ENCODE results near the gene CGB1. TPM values are rescaled to one million over a fixed set of nuclear protein-coding genes. Genes with fewer than 3 reads are reported as not detected.
"Not testable (repeated sequence)": the region's sequence is repeated elsewhere in the genome, so short reads cannot be mapped to it uniquely, and the experiment has no call there.

Gene CGB1
- total and polyA plus RNA-seq, 2 donors (not counting 1 experiment from before 2014, with no cell fraction given), result not detected

- Histone ChIP-seq H3K27me3 (ENCODE audit: control insufficient read depth, insufficient read depth, low read length) (peaks cover 3% of the 10 kb centered on the region), H3K9ac (ENCODE audit: insufficient read depth, low read length) (no peak overlapping the region), H3K9me3 (ENCODE audit: control insufficient read depth, insufficient read depth, low read depth, low read length) (no peaks in the 10 kb centered on the region), H3K79me2 (ENCODE audit: control insufficient read depth, insufficient read depth, low read length) (no peaks in the 10 kb centered on the region), H3K4me1 (ENCODE audit: control insufficient read depth, extremely low read depth, insufficient read depth, low read length) (peaks cover 2% of the 10 kb centered on the region), H3K36me3 (ENCODE audit: control insufficient read depth, insufficient read depth, low read length) (peaks cover 9% of the 10 kb centered on the region), H4K20me1 (ENCODE audit: control insufficient read depth, extremely low read depth, insufficient read depth, low read length) (no peaks in the 10 kb centered on the region), H3K4me3 (replicated peaks in 1 of 4; ENCODE audit: control extremely low read depth in 1 of 4, insufficient read depth in 1 of 4, low read depth in 3 of 4, low read length in 4 of 4) (no peak overlapping the region), H3K4me2 (ENCODE audit: extremely low read depth, insufficient read depth, low read length) (no peak overlapping the region), H3K27ac (ENCODE audit: insufficient read depth, low read length) (no peak overlapping the region), H2AFZ (ENCODE audit: low read length) (no peak overlapping the region)
- TF ChIP-seq EZH2 (IDR thresholded peaks at IDR 0.05; ENCODE audit: low read length, missing control alignments) (no peak), CTCF (conservative IDR thresholded peaks at IDR 0.05 in 1 of 2, IDR thresholded peaks at IDR 0.05 in 1 of 2; ENCODE audit: low read depth in 1 of 2, low read length in 2 of 2) (no peak)
- DNase-seq (ENCODE audit: low read depth in 2 of 2), result no peak
Observed at GRCh38 chr19:49020342-49020741, 16.4 kb downstream of the CGB1 start.

GRCh38 chr19:49019242-49019932 lies 17.3 kb downstream of the CGB1 start:
- DNase-seq (ENCODE audit: low read depth in 2 of 2), result peak in 1 of 2 donors; percentile 28
- TF ChIP-seq CTCF (conservative IDR thresholded peaks at IDR 0.05 in 1 of 2, IDR thresholded peaks at IDR 0.05 in 1 of 2; ENCODE audit: low read depth in 1 of 2, low read length in 2 of 2), result peak in 1 of 2 donors; percentile 11
- TF ChIP-seq EZH2 (IDR thresholded peaks at IDR 0.05; ENCODE audit: low read length, missing control alignments), result no peak
- Histone ChIP-seq H3K4me1 (ENCODE audit: control insufficient read depth, extremely low read depth, insufficient read depth, low read length) (peaks cover 2% of the 10 kb centered on the region), H3K4me3 (replicated peaks in 1 of 4; ENCODE audit: control extremely low read depth in 1 of 4, insufficient read depth in 1 of 4, low read depth in 3 of 4, low read length in 4 of 4) (peak overlapping the region; percentile 7 to 23 (median 19)), H3K9me3 (ENCODE audit: control insufficient read depth, insufficient read depth, low read depth, low read length) (no peaks in the 10 kb centered on the region), H2AFZ (ENCODE audit: low read length) (no peak overlapping the region), H3K79me2 (ENCODE audit: control insufficient read depth, insufficient read depth, low read length) (no peaks in the 10 kb centered on the region), H3K27ac (ENCODE audit: insufficient read depth, low read length) (no peak overlapping the region), H3K36me3 (ENCODE audit: control insufficient read depth, insufficient read depth, low read length) (peaks cover 10% of the 10 kb centered on the region), H3K9ac (ENCODE audit: insufficient read depth, low read length) (no peak overlapping the region), H4K20me1 (ENCODE audit: control insufficient read depth, extremely low read depth, insufficient read depth, low read length) (no peaks in the 10 kb centered on the region), H3K4me2 (ENCODE audit: extremely low read depth, insufficient read depth, low read length) (peak overlapping the region; percentile 51), H3K27me3 (ENCODE audit: control insufficient read depth, insufficient read depth, low read length) (peaks cover 3% of the 10 kb centered on the region)

- H3K79me2 ChIP-seq (ENCODE audit: control insufficient read depth, insufficient read depth, low read length), result not testable (repeated sequence)
- peak overlapping the region; percentile 53 for H2AFZ ChIP-seq (ENCODE audit: low read length)
Observed at GRCh38 chr19:49018388-49019241, 18.1 kb downstream of the CGB1 start.

More at GRCh38 chr19:49018388-49019241, 18.1 kb downstream of the CGB1 start:
- H3K4me1 ChIP-seq (ENCODE audit: control insufficient read depth, extremely low read depth, insufficient read depth, low read length); H3K27ac ChIP-seq (ENCODE audit: insufficient read depth, low read length); H3K9ac ChIP-seq (ENCODE audit: insufficient read depth, low read length); DNase-seq (ENCODE audit: low read depth in 2 of 2); H4K20me1 ChIP-seq (ENCODE audit: control insufficient read depth, extremely low read depth, insufficient read depth, low read length); H3K9me3 ChIP-seq (ENCODE audit: control insufficient read depth, insufficient read depth, low read depth, low read length); H3K27me3 ChIP-seq (ENCODE audit: control insufficient read depth, insufficient read depth, low read length): not testable (repeated sequence)
- Histone ChIP-seq H3K4me2 (ENCODE audit: extremely low read depth, insufficient read depth, low read length) (peak overlapping the region; percentile 85), H3K36me3 (ENCODE audit: control insufficient read depth, insufficient read depth, low read length) (peaks cover 12% of the 10 kb centered on the region), H3K4me3 (replicated peaks in 1 of 4; ENCODE audit: control extremely low read depth in 1 of 4, insufficient read depth in 1 of 4, low read depth in 3 of 4, low read length in 4 of 4) (peak overlapping the region; percentile 31 to 53 (median 45))
